Ammon's horn (tissue), 1 donor: Measurements from ENCODE around the gene LPAR6.

Experiments used
- DNase-seq: peaks from one replicate; pipeline ENCODE4 v3.0.0-alpha.2; 2016; ENCODE audit warnings: low spot score

The LPAR6 gene

DNA sequence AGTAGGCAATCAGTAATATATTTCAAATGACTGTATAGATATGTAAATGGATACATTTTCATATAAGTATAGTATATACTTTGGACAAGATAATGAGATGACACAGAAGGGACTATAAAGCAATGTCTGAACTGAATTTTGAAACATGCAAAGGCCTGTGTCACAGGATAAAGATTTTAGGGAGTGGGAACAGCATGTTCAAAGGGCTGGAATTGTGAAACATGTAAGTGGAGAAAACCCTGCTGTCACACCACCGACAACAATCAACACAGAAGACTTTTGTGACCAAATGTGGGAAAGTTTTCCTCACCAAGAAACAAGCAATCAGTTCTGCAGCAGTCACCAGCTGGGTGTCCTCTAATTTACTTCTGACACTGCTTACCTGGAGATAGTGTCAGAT is 42.9 kb downstream of the LPAR6 start:
- DNase-seq: no peak
